Measurements from ENCODE around the gene ATL1.

- no peak for TF ChIP-seq CTCF (conservative IDR thresholded peaks at IDR 0.05; ENCODE audit: low read depth in 2 of 2)
- no peak for TF ChIP-seq ZNF331 (CRISPR knock-in tag; IDR thresholded peaks at IDR 0.05; ENCODE audit: low read depth)
- TF ChIP-seq EZH2 (IDR thresholded peaks at IDR 0.05; ENCODE audit: low read depth, unreplicated experiment), result no peak
- no peak for TF ChIP-seq POLR2AphosphoS5 (IDR thresholded peaks at IDR 0.05; ENCODE audit: low read depth)
- TF ChIP-seq EZH2phosphoT487 (IDR thresholded peaks at IDR 0.05; ENCODE audit: unreplicated experiment), result no peak
- no peak for TF ChIP-seq JUNB (IDR thresholded peaks at IDR 0.05; ENCODE audit: unreplicated experiment)
- TF ChIP-seq REST (IDR thresholded peaks at IDR 0.05; ENCODE audit: unreplicated experiment), result no peak
- TF ChIP-seq STAT1 (IDR thresholded peaks at IDR 0.05; ENCODE audit: unreplicated experiment), result no peak
- no peak for TF ChIP-seq CREB1 (CRISPR knock-in tag; IDR thresholded peaks at IDR 0.05; ENCODE audit: low read depth)
Observed at GRCh38 chr14:50575769-50576168, 15.8 kb downstream of the ATL1 start.

Data from GM23338 (cell line).